Breast epithelium (tissue), 4 donors: Measurements from ENCODE around the gene EFNA5. TPM values are rescaled to one million over a fixed set of nuclear protein-coding genes. Genes with fewer than 3 reads are reported as not detected.

Experiments
- DNase-seq, 2 donors: peaks; one replicate each; pipeline ENCODE4 v3.0.0-alpha.2; 2019; ENCODE audit warnings: low spot score in 2 of 2
- H3K27ac ChIP-seq, 2 donors: fragments of 200-600 bp; sonication (generic) in 1 of 2; one replicate each; pipeline ENCODE4 v1.5.1; 2016 to 2019; ENCODE audit warnings: mild to moderate bottlenecking in 1 of 2
- H3K27me3 ChIP-seq, 2 donors: fragments of 200-600 bp; sonication (generic) in 1 of 2; one replicate each; pipeline versions ENCODE4 v1.5.1 to v1.6.0; 2017 to 2019; ENCODE audit warnings: control low read depth in 1 of 2, mild to moderate bottlenecking in 1 of 2
- H3K36me3 ChIP-seq: fragments of 200-600 bp; one replicate; pipeline ENCODE4 v1.5.1; 2019
- H3K4me1 ChIP-seq, 2 donors: fragments of 200-600 bp; sonication (generic); one replicate each; pipeline ENCODE4 v1.5.1; 2016 to 2019; ENCODE audit warnings: control low read depth in 1 of 2
- H3K4me3 ChIP-seq, 3 donors: fragments of 200-600 bp; sonication (generic); 1 replicate in 2 of 3; 2 replicates in 1 of 3; pipeline ENCODE4 v1.5.1; 2016 to 2019; ENCODE audit warnings: mild to moderate bottlenecking in 3 of 3, moderate library complexity in 2 of 3
- H3K9me3 ChIP-seq, 2 donors: fragments of 200-600 bp; sonication (generic) in 1 of 2; one replicate each; pipeline ENCODE4 v1.5.1; 2016 to 2019; ENCODE audit warnings: control low read depth in 1 of 2
- POLR2A ChIP-seq: fragments of 450-650 bp; IDR thresholded peaks from one replicate; pipeline ENCODE4 v1.6.1; 2016; ENCODE audit warnings: antibody characterized with exemption, mild to moderate bottlenecking, moderate library complexity
- POLR2AphosphoS5 ChIP-seq, 3 donors: sonication (generic); formaldehyde crosslinking; IDR thresholded peaks; one replicate each; pipeline ENCODE4 v1.6.1; 2017; ENCODE audit warnings: antibody characterized with exemption in 3 of 3
- intact Hi-C: fragments of 100-400 bp; cut with DNase I; formaldehyde crosslinking; loops from one replicate; pipeline ENCODE4 v1.15.1; 2023; ENCODE audit warnings: low total_unique reads
- total RNA-seq, 3 donors: library from RNA; depleted of rRNA; stranded (reverse); fragments of >200 nt; gene quantifications; one replicate each; pipeline ENCODE4 v1.1.0, GENCODE V29; 2016
- TF ChIP-seq, protein P1 (sequence below), 3 donors: fragments of 450-650 bp; IDR thresholded peaks; one replicate each; pipeline ENCODE4 v1.5.1; 2016 to 2017; ENCODE audit warnings: antibody characterized with exemption in 3 of 3, mild to moderate bottlenecking in 3 of 3, moderate library complexity in 3 of 3

Gene EFNA5
- total RNA-seq, 3 donors from 2014 or later = 12.1 to 34.2 (median 12.3) TPM

DNA sequence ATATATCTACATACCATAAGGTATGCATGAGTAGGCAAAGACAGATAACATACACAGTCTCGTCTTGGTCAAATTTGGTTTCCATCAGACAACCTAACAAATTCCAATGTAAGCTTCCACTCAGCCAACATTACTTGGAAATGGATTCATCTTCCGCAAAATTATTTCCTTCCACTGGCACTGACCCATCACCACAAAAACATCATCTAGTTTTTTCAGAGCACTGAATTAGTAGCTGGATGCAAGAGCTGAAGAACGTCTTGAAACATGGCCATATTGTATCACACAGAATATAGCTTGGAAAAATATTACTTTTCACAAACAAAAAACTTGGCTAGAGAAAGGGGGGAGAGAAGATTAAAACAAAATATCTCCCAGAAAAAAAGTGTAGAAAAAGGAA is 73.5 kb downstream of the EFNA5 start:
- Histone ChIP-seq H3K27ac (no peak overlapping the region), H3K27me3 (no peaks in the 10 kb centered on the region), H3K4me3 (no peak overlapping the region), H3K4me1 (no peaks in the 10 kb centered on the region), H3K9me3 (no peaks in the 10 kb centered on the region), H3K36me3 (no peaks in the 10 kb centered on the region)
- DNase-seq = no peak
- no peak for TF ChIP-seq POLR2AphosphoS5 (IDR thresholded peaks at IDR 0.05)
- TF ChIP-seq, protein P1, sequence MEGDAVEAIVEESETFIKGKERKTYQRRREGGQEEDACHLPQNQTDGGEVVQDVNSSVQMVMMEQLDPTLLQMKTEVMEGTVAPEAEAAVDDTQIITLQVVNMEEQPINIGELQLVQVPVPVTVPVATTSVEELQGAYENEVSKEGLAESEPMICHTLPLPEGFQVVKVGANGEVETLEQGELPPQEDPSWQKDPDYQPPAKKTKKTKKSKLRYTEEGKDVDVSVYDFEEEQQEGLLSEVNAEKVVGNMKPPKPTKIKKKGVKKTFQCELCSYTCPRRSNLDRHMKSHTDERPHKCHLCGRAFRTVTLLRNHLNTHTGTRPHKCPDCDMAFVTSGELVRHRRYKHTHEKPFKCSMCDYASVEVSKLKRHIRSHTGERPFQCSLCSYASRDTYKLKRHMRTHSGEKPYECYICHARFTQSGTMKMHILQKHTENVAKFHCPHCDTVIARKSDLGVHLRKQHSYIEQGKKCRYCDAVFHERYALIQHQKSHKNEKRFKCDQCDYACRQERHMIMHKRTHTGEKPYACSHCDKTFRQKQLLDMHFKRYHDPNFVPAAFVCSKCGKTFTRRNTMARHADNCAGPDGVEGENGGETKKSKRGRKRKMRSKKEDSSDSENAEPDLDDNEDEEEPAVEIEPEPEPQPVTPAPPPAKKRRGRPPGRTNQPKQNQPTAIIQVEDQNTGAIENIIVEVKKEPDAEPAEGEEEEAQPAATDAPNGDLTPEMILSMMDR (IDR thresholded peaks at IDR 0.05) = no peak
- no peak for TF ChIP-seq POLR2A
- intact Hi-C loops = no loop called here

DNA sequence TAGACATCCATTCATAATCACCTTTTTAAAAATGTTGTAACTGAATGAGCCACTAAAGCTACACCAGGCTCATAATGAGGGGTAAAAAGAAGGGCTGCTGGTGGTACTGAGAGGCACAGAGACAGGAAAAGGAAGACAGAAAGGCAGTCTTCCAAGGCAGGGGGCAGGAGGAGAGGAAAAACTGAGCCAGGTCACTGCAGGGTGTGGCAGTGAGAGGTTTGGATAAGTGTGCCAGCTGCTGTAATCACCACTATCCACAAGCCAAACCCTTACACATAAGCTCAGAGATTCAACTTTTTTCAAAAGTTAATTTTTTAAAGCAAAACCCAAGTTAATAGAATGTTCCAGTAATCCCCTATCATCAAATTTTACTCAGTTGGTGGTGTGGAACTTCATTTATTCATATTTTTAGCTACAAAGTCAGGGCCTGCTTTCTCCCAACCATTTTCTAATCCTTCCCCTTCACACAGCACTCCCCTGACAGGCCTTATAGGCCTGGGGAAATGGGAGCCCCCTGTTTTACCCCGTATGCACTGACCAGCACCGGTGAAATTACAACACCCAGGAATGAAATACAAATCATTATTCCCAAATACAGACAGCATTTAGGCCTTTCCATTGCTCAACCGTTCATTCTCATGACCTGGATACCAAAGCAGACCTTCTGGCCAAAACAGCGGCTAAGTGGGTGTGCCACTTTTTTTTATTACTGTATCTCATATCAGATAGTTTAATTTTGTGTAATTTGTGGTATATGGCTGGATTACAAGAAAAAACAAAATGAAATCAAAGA is 76.3 kb downstream of the EFNA5 start:
- no peaks in the 10 kb centered on the region for H3K4me1 ChIP-seq
- TF ChIP-seq POLR2AphosphoS5 (IDR thresholded peaks at IDR 0.05) (no peak), POLR2A (no peak)
- TF ChIP-seq, protein P1 (IDR thresholded peaks at IDR 0.05) = no peak
- intact Hi-C loops = no loop called here
- no peaks in the 10 kb centered on the region for H3K9me3 ChIP-seq
- no peak for DNase-seq
- H3K4me3 ChIP-seq = no peak overlapping the region
- peak overlapping the region; percentile 45 to 52 for H3K27ac ChIP-seq
- H3K27me3 ChIP-seq = no peaks in the 10 kb centered on the region
- H3K36me3 ChIP-seq = no peaks in the 10 kb centered on the region

DNA sequence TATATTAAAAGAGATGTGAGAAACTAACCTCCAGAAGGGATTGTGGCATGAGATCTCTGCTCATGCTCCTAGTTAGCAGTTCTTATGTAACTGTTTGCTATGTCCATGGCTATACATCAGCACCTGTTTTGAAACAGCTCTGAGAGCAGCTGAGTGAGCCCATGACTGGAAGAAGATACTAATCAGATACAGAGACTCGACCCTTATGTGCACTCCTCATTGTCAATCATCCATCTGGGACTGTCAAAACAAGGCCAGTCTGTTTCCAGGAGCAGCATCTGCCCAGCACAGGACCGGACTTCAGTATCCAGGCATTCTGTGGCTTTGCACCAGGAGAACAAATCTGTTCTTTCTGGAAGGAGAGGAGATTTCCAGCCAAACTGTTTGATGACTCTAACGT is 77.7 kb downstream of the EFNA5 start:
- no peak for DNase-seq
- Histone ChIP-seq H3K36me3 (no peaks in the 10 kb centered on the region), H3K9me3 (no peaks in the 10 kb centered on the region), H3K4me3 (no peak overlapping the region), H3K4me1 (no peaks in the 10 kb centered on the region), H3K27ac (peak overlapping the region in 1 of 2 donors; percentile 49), H3K27me3 (no peaks in the 10 kb centered on the region)
- intact Hi-C loops = no loop called here
- TF ChIP-seq, protein P1 (IDR thresholded peaks at IDR 0.05) = no peak
- no peak for TF ChIP-seq POLR2AphosphoS5 (IDR thresholded peaks at IDR 0.05)
- no peak for TF ChIP-seq POLR2A

DNA sequence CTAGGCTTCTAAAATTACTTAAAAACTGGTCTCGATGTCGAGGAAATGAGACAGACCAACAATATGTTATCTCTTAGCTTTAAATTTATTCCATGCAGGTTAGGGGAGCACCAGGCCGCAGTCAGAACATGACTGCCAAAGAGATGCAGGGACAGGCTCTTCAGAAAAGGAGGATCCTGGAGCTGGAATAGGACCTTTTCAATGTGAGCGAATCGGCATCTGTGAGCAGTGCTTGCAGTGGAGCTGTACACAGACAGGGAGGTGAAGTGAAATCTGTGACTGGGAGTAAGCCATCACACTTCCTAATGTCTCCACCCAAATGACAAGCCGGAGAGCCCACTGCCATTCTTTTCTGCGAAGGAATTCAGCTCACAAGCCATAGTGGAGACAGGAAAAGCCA is 78.2 kb downstream of the EFNA5 start:
- no peak overlapping the region for H3K4me3 ChIP-seq
- H3K4me1 ChIP-seq = no peaks in the 10 kb centered on the region
- H3K27ac ChIP-seq = no peak overlapping the region
- H3K9me3 ChIP-seq = no peaks in the 10 kb centered on the region
- TF ChIP-seq, protein P1 (IDR thresholded peaks at IDR 0.05) = no peak
- no peak for TF ChIP-seq POLR2A
- no peak for TF ChIP-seq POLR2AphosphoS5 (IDR thresholded peaks at IDR 0.05)
- no peaks in the 10 kb centered on the region for H3K36me3 ChIP-seq
- intact Hi-C loops = no loop called here
- no peaks in the 10 kb centered on the region for H3K27me3 ChIP-seq
- DNase-seq = no peak

DNA sequence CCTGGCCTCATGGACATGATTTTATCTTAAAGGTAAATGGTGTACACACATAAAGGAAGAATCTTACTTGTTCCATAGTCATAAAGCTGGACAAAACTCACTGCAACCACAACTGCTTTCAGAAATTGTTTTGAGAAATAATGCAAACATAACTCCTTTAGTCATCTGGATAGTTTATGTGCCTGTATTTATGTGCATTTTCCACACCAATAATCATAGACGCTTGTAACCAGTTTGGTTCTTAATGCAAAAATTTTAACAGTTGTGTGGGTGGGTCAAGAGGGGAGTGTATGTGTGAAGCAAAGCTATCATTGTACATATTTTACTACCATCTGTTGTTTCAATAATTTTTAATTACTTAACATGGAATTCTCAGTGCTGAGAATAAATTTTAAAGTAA is 80.1 kb downstream of the EFNA5 start:
- intact Hi-C loops = no loop called here
- Histone ChIP-seq H3K27ac (no peak overlapping the region), H3K4me3 (no peak overlapping the region), H3K4me1 (no peaks in the 10 kb centered on the region), H3K27me3 (no peaks in the 10 kb centered on the region), H3K9me3 (no peaks in the 10 kb centered on the region), H3K36me3 (no peaks in the 10 kb centered on the region)
- no peak for DNase-seq
- TF ChIP-seq, protein P1 (IDR thresholded peaks at IDR 0.05) = no peak
- TF ChIP-seq POLR2AphosphoS5 (IDR thresholded peaks at IDR 0.05) (no peak), POLR2A (no peak)
